ENCODE measurements around the gene ASB15.

DNA sequence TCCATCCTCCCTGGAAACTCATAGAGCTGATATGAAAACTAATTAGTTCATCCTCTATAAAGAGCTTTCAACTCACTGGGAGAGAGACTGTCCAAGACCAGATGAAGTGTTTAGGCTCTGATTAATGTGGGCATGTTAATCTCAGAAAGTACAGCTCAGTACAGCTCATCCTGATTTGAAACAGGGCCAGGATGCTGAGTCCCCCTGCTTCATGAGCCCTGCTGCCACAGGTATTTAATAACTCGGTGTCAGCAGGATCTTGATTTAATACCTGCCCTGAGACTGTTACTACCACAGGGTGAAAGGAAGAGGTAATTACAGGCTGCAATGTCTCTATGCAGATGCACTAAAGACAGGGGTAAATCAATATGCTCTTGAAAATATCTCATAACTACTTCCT, 64.9 kb downstream of the ASB15 start:
- TF ChIP-seq, protein P1, sequence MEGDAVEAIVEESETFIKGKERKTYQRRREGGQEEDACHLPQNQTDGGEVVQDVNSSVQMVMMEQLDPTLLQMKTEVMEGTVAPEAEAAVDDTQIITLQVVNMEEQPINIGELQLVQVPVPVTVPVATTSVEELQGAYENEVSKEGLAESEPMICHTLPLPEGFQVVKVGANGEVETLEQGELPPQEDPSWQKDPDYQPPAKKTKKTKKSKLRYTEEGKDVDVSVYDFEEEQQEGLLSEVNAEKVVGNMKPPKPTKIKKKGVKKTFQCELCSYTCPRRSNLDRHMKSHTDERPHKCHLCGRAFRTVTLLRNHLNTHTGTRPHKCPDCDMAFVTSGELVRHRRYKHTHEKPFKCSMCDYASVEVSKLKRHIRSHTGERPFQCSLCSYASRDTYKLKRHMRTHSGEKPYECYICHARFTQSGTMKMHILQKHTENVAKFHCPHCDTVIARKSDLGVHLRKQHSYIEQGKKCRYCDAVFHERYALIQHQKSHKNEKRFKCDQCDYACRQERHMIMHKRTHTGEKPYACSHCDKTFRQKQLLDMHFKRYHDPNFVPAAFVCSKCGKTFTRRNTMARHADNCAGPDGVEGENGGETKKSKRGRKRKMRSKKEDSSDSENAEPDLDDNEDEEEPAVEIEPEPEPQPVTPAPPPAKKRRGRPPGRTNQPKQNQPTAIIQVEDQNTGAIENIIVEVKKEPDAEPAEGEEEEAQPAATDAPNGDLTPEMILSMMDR (IDR thresholded peaks at IDR 0.05; ENCODE audit: control extremely low read depth in 1 of 3, insufficient read depth in 1 of 3, low read depth in 1 of 3, low read length in 3 of 3): no peak
- TF ChIP-seq HDAC6 (IDR thresholded peaks at IDR 0.05; ENCODE audit: low read depth, low read length): no peak
- no peak for TF ChIP-seq POLR2A (IDR thresholded peaks at IDR 0.05; ENCODE audit: control extremely low read depth in 1 of 2, low read depth in 2 of 2, low read length in 2 of 2)
